GM18520 (cell line): Measurements from ENCODE around the gene KRTAP19-4.
"Not testable (repeated sequence)": the region's sequence is repeated elsewhere in the genome, so short reads cannot be mapped to it uniquely, and the experiment has no call there.

Experiments
- ATAC-seq: cut with Tn5 transposase; IDR thresholded peaks from one replicate; pipeline ENCODE4 v1.9.1; 2021; ENCODE audit not compliant: unreplicated experiment

Gene KRTAP19-4

DNA sequence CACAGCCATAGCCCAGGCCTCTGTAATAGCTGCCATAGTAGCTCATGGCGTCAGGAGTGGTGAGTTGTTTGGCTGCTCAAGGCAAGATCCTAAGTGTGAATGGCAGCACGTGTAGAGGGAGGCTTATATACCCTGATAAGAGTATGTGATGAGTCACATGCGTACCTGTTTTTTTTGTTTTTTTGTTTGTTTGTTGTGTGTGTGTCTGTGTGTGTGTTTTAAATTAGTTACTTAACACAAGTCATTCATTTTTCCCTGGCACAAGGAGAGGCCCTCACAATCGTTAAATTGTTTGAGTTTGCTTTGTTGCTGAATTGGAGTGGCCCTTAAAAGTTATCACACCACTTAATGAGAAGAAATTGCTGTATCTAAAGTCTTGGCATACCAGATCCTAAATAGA, at the start of gene KRTAP19-4:
KRTAP19-4 (minus strand) TSS at position 101 of the 400 bp plus-strand sequence; CDS start at position 46, 55 bp downstream.
- no peak for ATAC-seq

GRCh38 chr21:30541764-30542163, 44.8 kb upstream of the KRTAP19-4 start, which contains the start of gene KRTAP19-6:
KRTAP19-6 (minus strand) TSS chr21:30541864; CDS start chr21:30541833, 31 bp downstream.
- no peak for ATAC-seq

GRCh38 chr21:30518876-30519275, 21.9 kb upstream of the KRTAP19-4 start:
- ATAC-seq, result no peak

DNA sequence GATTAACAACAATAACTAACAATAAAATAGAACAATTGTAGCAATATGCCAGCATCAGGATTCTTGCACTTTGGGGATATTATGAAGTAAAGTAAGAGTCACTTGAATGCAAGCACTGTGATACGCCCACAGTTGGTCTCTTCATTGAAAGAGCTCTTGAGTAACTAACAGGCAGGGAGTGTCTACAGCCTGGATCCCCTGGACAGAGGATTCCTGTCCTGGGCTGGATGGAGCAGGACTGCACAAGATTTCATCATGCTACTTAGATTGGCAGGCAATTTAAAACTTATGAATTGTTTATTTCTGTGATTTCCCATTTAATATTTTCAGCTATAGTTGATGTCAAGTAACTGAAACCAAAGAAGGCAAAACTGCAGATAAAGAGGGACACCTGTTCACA, 18.7 kb upstream of the KRTAP19-4 start:
- ATAC-seq, result no peak

DNA sequence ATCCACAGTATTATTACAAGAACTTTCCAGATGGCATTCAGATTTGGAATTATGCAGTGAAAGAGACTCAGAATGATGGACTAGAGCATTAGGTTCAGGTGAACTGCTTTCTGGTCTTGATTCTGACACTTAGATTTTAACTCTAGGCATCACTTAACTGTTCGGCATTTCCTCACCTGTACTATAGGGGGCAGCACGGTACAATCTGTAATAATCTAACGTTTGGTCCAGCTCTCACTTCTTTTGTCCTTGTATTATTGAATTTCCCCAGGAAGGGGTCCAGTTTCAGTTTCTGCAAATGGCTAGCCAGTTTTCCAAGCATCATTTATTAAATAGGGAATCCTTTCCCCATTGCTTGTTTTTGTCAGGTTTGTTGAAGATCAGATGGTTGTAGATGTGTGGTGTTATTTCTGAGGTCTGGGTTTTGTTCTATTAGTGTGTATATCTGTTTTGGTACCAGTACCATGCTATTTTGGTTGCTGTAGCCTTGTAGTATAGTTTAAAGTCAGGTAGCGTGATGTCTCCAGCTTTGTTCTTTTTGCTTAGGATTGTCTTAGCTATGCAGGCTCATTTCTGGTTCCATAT, 8.7 kb upstream of the KRTAP19-4 start:
- not testable (repeated sequence) for ATAC-seq

DNA sequence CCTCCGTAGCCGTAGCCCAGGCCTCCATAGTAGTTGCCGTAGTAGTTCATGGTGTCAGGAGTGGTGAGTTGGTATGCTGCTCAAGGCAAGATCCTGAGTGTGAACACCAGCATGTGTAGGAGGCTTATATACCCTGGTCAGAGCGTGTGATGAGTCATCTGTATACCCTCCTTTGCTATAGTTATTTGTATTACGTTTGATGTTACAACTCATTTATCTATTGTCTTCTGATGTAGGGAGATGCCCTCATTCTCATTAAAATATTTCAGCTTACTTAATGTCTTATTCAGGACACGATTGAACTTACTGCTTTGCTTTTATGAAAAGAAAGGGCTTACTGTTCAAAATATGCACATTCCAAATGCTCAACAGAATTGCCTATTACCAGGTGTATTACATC, 5.1 kb upstream of the KRTAP19-4 start, which contains the start of gene KRTAP19-5:
KRTAP19-5 (minus strand) TSS at position 101 of the 400 bp plus-strand sequence; CDS start at position 50, 51 bp downstream.
- no peak for ATAC-seq

DNA sequence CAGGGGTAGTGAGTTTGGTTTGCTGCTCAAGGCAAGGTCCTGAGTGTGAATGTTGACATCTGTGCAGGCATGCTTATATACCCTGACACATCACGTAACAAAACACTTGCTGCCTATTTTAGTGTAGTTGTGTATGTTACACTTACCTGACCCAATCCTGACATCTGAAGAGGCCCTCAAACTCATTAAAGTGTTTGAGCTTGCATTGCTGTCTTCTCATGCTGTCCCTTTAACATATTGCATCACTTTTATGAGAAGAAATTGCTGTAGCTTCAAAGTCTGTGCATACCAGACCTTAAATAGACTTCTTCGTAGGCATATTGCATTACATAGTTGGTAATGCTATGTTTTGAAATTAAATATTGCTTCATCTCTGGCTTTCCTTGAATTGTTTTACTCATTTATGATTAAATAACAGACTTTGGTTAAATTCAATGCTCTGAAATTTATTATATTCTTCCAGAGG, 5.0 kb downstream of the KRTAP19-4 start, which contains the start of gene KRTAP19-3:
KRTAP19-3 (minus strand) TSS at position 51 of the 466 bp plus-strand sequence. CDS start 56 bp downstream, outside the sequence.
- no peak for ATAC-seq

GRCh38 chr21:30487336-30487735, 9.6 kb downstream of the KRTAP19-4 start, which contains the start of gene KRTAP19-2:
KRTAP19-2 (minus strand) TSS chr21:30487436; CDS start chr21:30487348, 88 bp downstream.
- no peak for ATAC-seq

DNA sequence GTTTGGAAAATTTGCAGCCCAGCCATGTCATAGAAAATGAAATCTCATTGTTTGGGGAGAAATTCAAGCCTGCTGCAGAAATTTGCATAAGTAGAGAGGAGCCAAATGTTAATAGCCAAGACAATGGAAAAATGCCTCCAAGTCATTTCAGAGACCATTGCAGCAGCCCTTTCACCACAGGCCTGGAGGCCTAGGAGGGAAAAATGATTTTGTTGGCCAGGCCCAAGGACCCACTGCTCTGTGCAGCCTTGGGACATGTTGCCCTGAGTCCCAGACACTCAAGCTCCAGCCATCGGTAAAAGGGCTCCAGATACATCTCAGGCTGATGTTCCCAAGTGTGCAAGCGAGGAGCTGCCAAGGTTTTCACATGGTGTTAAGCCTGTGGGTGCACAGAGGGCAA, 10.8 kb downstream of the KRTAP19-4 start:
- ATAC-seq, result no peak

- ATAC-seq, result no peak
These were observed 14.8 kb downstream of the KRTAP19-4 start for GRCh38 chr21:30482130-30482529.

DNA sequence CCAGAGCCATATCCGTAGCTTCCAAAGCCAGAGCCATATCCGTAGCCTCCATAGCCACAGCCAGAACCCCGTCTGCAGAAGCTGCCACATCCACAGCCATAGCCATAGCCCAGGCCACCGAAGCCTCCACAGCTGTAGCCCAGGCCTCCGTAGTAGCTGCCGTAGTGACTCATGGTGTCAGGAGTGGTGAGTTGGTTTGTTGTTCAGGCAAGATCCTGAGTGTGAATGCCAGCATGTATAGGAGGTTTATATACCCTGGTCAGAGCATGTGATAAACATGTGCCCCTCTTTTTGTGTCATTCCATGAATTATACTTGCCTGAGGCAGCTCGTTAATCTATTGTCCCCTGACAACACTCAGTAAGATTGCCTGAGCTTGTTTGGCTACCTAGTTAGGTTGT, 16.8 kb downstream of the KRTAP19-4 start, which contains the start of gene KRTAP19-1:
KRTAP19-1 (minus strand) TSS at position 223 of the 400 bp plus-strand sequence; CDS start at position 173, 50 bp downstream.
- ATAC-seq, result no peak

- ATAC-seq, result no peak
These were observed 17.7 kb downstream of the KRTAP19-4 start for GRCh38 chr21:30479259-30479658.

DNA sequence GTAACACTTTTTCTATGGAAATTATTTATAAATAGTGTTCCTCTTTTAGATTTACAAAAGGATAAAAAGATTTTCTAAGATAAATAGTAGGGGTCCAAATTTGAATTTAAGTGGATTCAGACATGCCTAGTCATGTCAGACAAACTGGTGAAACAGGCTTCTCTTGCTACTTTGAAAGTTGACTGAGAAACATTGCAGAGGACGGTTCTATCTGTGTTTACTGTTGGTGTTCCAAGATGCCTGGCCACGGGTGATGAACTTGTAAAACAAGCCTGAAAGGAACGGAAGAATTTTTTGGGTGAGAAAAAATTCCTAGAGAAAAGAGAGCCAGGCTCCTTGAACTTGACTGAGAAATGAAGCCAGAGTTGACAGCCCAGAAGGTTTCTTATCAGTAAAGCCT, 19.0 kb downstream of the KRTAP19-4 start:
- ATAC-seq, result no peak

- no peak for ATAC-seq
These were observed 27.9 kb downstream of the KRTAP19-4 start for GRCh38 chr21:30468900-30469714.

DNA sequence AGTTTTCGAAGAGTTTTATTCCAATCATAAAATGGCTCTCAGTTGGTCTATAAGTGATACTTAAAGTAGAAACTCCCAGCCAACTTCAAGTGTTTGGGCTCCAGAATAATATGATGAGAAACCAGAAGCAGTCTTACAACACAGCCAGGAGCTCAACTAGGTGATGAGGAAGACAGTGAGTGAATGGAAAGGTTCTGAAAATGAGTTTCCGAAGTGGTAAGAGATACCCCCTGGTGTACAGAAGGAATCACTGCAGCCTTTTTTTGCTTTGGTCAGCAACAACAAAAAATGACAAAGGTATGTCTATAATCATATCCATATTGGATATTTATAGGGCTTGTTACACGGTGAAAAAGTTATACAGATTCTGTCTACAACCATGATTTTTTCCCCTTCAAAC, 33.3 kb downstream of the KRTAP19-4 start:
- ATAC-seq, result no peak

DNA sequence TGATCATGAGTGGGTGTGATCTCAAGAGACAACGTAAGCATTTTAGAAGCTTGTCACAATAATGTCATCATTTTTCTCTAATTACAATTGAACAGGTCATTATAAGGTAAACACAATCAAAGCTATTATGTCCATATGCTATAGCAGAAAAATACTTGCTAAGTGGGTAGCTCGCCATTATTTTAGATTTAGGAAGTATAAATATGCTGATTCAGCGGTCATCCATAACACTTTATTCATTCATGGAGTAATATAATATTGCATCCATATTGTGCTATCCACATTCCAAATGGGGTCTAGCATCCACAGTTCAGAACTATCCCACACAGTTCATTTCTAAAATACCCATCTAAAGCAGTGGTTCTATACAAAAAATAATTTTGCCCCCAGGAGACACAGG, 48.5 kb downstream of the KRTAP19-4 start:
- ATAC-seq, result no peak

- no peak for ATAC-seq
These were observed 49.9 kb downstream of the KRTAP19-4 start for GRCh38 chr21:30447056-30447455.
